ENCODE data around the gene CISTR. TPM values are rescaled to one million over a fixed set of nuclear protein-coding genes. Genes with fewer than 3 reads are reported as not detected.
A peak's percentile ranks its signal among the peaks of the same experiment; 100 is the strongest.

The CISTR gene
- total and polyA plus RNA-seq, 8 donors: not detected

DNA sequence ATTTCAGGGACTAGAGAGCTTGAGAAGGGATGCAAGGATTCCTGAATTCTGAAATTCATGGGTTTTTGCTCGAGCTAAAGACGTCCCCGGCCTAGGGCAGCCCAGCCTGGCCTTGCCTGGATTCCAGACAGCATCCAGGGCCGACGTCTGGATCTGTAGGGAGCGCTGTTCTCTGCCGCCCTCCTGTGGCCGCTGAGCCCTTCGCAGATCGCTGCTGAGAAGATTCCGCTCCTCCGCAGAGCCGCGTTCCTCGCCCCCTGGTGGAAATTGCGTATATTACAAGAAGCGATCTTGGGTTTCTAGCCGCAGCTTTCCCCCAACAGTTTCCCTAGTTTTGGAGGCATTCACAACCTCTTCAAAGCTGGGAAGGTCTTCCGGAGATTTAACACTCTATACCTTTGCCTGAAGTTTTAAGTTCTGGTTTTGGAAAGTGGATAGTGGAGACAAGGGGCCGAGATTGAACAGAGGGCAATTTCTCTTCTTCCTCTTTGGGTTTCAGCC lies 5.1 kb downstream of the CISTR start:
- intact Hi-C loops (cut with DNase I; ENCODE audit: low total_unique reads): no loop called here
- H3K4me3 ChIP-seq: no peak overlapping the region
- H3K36me3 ChIP-seq: no peaks in the 10 kb centered on the region
- DNase-seq: peak; percentile 95 to 97
- peaks cover 17 to 26% (median 22%) of the 10 kb centered on the region in 4 donors for H3K4me1 ChIP-seq
- H3K27ac ChIP-seq: no peak overlapping the region
- no peaks in the 10 kb centered on the region for H3K9me3 ChIP-seq
- TF ChIP-seq POLR2AphosphoS5 (IDR thresholded peaks at IDR 0.05) (peak in 2 of 3 donors; percentile 17 to 80), EP300 (IDR thresholded peaks at IDR 0.05) (no peak)
- TF ChIP-seq, protein P1, sequence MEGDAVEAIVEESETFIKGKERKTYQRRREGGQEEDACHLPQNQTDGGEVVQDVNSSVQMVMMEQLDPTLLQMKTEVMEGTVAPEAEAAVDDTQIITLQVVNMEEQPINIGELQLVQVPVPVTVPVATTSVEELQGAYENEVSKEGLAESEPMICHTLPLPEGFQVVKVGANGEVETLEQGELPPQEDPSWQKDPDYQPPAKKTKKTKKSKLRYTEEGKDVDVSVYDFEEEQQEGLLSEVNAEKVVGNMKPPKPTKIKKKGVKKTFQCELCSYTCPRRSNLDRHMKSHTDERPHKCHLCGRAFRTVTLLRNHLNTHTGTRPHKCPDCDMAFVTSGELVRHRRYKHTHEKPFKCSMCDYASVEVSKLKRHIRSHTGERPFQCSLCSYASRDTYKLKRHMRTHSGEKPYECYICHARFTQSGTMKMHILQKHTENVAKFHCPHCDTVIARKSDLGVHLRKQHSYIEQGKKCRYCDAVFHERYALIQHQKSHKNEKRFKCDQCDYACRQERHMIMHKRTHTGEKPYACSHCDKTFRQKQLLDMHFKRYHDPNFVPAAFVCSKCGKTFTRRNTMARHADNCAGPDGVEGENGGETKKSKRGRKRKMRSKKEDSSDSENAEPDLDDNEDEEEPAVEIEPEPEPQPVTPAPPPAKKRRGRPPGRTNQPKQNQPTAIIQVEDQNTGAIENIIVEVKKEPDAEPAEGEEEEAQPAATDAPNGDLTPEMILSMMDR (IDR thresholded peaks at IDR 0.05): peak in 6 of 7 experiments; percentile 23 to 100 (median 98)
- H3K27me3 ChIP-seq: peaks cover 0 to 92% (median 64%) of the 10 kb centered on the region in 3 donors
- 0 to 1% (median 0%) methylated on average over 18 to 20 of the region's 20 CpGs for WGBS, 5 donors

DNA sequence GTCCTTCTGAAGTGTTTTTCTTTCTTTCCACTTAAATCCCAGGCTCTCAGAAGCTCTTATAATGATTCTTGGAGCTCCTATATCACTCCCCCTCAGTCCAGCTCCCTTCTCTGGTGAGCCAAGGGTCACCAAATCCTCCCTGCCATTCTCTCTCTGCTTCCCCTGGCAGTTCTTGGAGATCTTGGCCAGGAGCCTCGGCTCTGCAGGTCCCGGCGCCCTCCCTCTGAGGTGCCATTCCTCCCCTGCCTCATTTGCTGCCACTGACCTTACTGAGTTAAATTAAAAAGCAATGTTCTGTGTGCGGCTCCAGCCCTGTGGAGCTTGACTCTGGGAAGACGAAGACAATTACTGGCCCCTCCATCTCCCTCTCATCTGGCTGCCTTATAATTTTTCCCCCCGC lies 7.0 kb downstream of the CISTR start:
- H3K27me3 ChIP-seq: peaks cover 8 to 92% (median 59%) of the 10 kb centered on the region in 3 donors
- WGBS, 5 donors: 52 to 70% (median 62%) methylated on average over 6 of the region's 6 CpGs
- no peaks in the 10 kb centered on the region for H3K36me3 ChIP-seq
- DNase-seq: no peak
- H3K27ac ChIP-seq: no peak overlapping the region
- intact Hi-C loops (cut with DNase I; ENCODE audit: low total_unique reads): loop anchor here (5.0 kb wide), 1 partner anchor 42 kb away; no protein-coding TSS in a partner anchor
- TF ChIP-seq POLR2A (IDR thresholded peaks at IDR 0.05) (no peak), POLR2AphosphoS5 (IDR thresholded peaks at IDR 0.05) (no peak), EP300 (IDR thresholded peaks at IDR 0.05) (no peak)
- TF ChIP-seq, protein P1 (IDR thresholded peaks at IDR 0.05): no peak
- H3K4me3 ChIP-seq: no peak overlapping the region
- H3K9me3 ChIP-seq: no peaks in the 10 kb centered on the region
- peaks cover 7 to 17% (median 13%) of the 10 kb centered on the region in 4 donors for H3K4me1 ChIP-seq

DNA sequence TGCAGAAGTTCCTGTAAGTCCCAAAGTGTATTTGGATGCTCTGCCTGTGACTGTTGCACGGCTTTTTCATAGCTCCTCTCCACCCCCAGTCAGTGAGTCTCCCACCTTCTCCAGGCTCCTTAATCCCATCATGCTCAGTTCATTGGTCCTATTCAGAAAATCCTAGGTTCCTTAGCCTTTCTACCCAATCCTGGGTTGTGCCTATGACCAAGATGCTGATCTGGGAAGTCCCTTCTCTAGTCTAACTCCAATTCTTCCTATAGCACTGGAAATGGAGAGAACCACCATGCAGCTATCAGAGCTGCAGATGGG lies 7.7 kb downstream of the CISTR start:
- Histone ChIP-seq H3K4me1 (peaks cover 13 to 24% (median 19%) of the 10 kb centered on the region in 4 donors), H3K36me3 (no peaks in the 10 kb centered on the region), H3K27me3 (peaks cover 8 to 92% (median 60%) of the 10 kb centered on the region in 3 donors), H3K27ac (no peak overlapping the region), H3K9me3 (no peaks in the 10 kb centered on the region), H3K4me3 (no peak overlapping the region)
- intact Hi-C loops (cut with DNase I; ENCODE audit: low total_unique reads): loop anchor here (5.0 kb wide), 1 partner anchor 42 kb away; no protein-coding TSS in a partner anchor
- WGBS, 5 donors: 83 to 100% (median 86%) methylated on average over 1 of the region's 1 CpG
- TF ChIP-seq EP300 (IDR thresholded peaks at IDR 0.05) (no peak), POLR2A (IDR thresholded peaks at IDR 0.05) (no peak), POLR2AphosphoS5 (IDR thresholded peaks at IDR 0.05) (no peak)
- TF ChIP-seq, protein P1 (IDR thresholded peaks at IDR 0.05): no peak
- DNase-seq: no peak

DNA sequence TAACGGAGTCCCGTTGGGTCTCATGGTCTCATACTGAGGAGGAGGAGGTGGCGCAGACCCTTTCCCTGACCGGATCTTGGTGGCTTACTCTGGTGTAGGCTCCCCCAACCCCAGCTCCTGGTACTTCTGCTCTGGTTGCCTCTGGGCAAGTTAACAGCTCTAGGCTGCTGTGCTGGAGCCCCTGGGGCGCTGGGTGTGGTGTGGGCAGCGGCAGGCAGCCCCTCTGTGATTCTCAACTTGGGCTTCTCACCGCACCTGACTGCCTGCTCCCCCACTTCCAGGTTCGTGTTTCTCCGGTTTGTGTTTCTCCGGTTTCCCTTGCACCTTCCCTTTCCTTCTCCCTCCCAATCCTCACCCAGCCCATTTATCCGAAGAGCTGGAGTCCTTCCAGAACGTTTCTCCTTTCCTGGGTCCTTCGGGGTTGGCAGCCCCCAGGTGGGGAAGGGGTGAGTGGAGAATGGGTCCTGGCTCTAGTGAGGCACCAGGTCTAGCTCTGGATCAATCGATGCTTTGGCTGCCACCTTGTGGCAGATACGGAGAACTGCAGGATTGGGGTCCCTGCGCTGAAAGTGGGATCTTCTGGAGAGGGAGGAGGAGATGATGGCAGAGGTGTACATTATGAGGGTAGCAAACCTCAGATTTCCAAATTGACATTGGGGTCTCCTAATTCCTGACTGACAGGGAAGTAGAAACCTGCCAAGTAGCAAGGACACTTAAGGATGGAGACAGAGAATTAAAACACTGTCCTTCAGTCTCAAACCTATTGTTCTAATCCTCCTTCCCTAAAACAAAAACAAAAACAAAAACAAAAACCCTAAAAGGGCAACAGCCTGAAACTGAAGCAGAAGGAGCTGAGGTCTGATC lies 8.3 kb downstream of the CISTR start:
- no peaks in the 10 kb centered on the region for H3K36me3 ChIP-seq
- H3K27ac ChIP-seq: no peak overlapping the region
- H3K9me3 ChIP-seq: no peaks in the 10 kb centered on the region
- TF ChIP-seq, protein P1 (IDR thresholded peaks at IDR 0.05): peak in 5 of 7 experiments; percentile 87 to 98 (median 93)
- TF ChIP-seq POLR2AphosphoS5 (IDR thresholded peaks at IDR 0.05): no peak
- intact Hi-C loops (cut with DNase I; ENCODE audit: low total_unique reads): loop anchor here (5.0 kb wide), 1 partner anchor 41 kb away; no protein-coding TSS in a partner anchor
- H3K4me1 ChIP-seq: peaks cover 18 to 29% (median 25%) of the 10 kb centered on the region in 4 donors
- H3K4me3 ChIP-seq: peak overlapping the region in 2 of 4 donors; percentile 6 to 29
- peak; percentile 61 to 85 for DNase-seq
- 12 to 20% (median 17%) methylated on average over 15 to 16 of the region's 16 CpGs for WGBS, 5 donors
- peaks cover 8 to 92% (median 60%) of the 10 kb centered on the region in 3 donors for H3K27me3 ChIP-seq

Data from stomach (tissue), 9 donors.